Measurements from ENCODE around the gene REXO5.
"Not testable (repeated sequence)": the region's sequence is repeated elsewhere in the genome, so short reads cannot be mapped to it uniquely, and the experiment has no call there.

REXO5 gene, protein sequence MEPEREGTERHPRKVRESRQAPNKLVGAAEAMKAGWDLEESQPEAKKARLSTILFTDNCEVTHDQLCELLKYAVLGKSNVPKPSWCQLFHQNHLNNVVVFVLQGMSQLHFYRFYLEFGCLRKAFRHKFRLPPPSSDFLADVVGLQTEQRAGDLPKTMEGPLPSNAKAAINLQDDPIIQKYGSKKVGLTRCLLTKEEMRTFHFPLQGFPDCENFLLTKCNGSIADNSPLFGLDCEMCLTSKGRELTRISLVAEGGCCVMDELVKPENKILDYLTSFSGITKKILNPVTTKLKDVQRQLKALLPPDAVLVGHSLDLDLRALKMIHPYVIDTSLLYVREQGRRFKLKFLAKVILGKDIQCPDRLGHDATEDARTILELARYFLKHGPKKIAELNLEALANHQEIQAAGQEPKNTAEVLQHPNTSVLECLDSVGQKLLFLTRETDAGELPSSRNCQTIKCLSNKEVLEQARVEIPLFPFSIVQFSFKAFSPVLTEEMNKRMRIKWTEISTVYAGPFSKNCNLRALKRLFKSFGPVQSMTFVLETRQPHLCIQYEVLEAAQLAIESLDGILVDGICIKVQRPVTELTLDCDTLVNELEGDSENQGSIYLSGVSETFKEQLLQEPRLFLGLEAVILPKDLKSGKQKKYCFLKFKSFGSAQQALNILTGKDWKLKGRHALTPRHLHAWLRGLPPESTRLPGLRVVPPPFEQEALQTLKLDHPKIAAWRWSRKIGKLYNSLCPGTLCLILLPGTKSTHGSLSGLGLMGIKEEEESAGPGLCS

DNA sequence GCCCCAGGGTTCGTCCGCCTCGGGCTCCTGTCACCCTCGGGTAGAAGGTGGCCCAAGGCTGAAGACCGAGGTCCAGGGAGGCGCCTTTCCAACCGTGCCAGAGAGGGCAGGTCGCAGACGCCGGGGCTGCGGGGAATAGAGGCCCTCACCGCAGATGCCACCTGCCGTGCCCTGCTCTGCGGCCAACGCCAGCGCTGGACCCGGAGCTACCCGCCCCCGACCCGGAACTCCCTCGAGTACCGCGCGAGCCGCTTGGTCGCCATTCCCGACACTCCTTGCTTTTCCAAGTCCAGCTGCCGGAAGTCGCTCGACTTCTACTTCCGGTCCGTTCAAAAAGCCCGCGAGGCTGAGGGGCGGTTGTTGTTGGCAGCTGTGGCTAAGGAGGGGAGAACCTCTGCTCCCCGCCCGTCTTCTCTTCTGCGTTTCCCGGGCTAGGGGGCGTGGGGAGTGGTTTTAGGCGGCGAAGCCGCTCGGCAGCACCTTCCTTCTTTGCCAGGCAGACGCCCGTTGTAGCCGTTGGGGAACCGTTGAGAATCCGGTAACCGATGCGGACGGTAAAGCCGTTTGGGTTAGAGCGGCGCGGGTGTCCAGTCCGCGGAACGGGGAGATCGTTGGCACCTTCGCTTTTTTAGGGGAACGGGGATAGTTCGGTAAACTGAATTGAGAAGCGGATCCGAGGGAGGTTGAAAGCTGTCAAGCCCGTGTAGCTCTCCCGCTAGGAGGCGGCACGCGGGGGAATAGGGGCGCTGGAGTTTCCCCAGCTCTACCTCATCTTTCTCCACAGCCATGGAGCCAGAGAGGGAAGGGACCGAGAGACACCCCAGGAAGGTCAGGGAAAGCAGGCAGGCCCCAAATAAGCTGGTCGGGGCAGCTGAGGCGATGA, at the start of gene REXO5, which contains the start of gene ERI2:
Gene REXO5, plus strand, starts transcription at position 360 of the 883 bp plus-strand sequence. Its CDS starts 427 bp downstream, at position 787.
Gene ERI2, minus strand, starts transcription at position 305 of the 883 bp plus-strand sequence. Its CDS starts 42 bp downstream, at position 263.
- peak; percentile 60 to 64 for DNase-seq (ENCODE audit: low read depth in 2 of 2)

DNA sequence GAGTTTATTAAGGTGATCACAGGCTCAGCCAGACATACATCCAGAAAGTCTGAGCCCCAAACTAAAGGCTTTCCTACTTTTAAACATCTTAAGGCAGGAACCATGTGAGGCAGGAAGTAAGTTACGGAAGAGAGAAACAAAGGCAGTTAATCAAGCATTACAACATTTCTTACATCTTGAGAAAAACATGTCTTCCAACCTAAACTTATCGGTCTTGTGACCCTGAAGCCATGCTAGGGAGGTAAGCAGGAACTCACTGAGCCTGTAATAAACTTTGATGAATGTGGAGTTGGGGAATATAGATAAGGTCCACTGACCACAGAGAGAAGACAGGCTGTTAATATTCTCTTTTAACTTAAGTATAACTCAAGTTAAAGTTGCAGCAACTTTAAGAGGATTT, 46.0 kb upstream of the REXO5 start:
- DNase-seq (ENCODE audit: low read depth in 2 of 2) = no peak

DNA sequence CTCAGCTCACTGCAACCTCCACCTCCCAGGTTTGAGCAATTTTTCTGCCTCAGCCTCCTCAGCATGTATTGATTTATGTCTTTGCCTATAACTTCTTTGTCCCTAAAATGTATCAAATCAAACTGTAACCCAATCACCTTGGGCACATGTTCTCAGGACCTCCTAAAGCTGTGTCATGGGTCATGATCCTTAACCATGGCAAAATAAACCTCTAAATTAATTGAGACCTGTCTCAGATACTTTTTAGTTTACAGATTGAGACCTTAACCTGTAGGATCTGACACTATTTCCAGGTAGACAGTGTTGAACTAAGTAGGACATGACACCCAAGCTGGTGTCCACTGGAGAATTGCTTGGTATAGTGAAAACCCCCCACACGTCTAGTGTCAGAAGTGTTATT, 45.2 kb upstream of the REXO5 start:
- DNase-seq (ENCODE audit: low read depth in 2 of 2) = no peak

DNA sequence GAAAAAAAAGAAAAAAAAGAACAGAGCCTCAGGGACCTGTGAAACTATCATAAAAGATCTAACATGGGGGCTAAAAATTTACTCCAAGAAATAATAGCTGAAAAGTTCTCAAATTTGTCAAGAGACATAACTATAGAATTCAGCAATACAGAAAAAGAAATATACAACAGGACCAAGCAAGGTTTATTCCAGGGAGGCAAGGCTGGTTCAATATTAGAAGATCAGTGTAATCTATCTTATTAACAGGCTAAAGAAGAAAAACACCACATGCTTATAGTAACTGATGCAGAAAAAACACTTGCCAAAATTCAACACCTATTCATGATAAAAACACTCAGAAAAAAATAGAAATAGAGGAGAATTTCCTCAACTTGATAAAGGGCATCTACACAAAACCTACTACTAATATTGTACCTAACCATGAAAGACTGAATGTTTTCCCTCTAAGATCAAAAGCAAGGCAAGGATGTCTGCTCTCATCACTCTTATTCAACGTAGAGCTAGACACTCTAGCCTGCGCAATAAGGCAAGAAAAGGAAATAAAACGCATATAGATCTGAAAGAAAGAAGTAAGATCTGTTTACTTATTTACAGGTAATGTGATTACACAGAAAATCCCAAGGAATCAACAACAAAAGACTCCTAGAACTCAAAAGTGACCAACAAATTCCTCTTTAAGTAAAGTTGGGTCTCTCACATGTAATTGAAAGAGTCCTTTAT, 43.8 kb upstream of the REXO5 start:
- DNase-seq (ENCODE audit: low read depth in 2 of 2) = no peak

DNA sequence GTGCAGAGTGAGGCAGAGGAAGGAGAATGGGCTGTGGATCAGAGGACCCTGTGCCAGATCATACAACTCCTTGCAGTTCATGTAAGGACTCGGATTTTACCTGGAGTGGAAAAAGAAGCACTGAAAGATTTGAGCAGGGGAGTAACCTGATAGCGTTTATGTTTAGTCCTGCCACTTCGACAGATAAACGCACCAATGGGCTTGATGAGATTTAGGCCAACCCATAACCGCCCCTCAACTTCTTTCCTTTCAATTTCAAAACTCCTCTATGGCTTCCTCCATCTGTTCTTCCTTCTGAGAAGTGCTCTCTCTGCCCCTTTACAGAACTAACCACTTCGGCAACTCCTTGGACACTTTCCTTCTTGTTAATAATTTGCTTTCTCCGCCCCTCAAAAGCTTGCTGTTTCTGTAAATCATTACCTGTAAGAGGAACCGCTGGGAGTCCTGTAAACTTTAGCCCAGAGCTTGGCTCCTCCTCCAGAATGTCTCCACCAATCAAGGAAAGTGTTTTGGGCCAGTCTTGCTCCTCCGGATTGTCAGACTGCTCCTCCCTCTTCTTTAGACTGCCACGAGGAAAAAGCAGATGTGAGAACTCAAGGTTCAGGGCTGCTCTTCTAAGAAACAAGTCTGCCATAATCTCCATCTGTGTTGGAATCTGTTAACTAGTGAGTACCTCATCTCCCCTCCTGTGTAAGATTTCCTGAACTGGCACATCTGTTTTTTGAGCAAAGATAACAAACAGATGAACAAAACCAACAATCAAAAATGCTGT, 42.7 kb upstream of the REXO5 start, which contains the start of gene ACSM3:
Gene ACSM3, plus strand, starts transcription at position 554 of the 772 bp plus-strand sequence. CDS start 6,021 bp downstream, outside the sequence.
- DNase-seq (ENCODE audit: low read depth in 2 of 2) = peak; percentile 37 to 58

DNA sequence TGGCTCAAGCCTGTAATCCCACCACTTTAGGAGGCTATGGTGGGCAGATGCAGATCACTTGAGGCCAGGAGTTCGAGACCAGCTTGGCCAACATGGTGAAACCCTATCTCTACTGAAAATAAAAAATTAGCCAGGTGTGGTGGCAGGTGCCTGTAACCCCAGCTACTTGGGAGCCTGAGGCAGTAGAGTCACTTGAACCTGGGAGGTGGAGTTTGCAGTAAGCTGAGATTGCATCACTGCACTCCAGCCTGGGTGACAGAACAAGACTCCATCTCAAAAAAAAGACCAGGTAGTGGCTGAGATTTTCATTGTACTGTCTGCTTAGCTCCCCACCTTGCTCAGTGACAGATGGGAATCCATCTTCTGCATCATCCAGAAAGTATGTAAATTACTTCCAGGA, 41.9 kb upstream of the REXO5 start:
- DNase-seq (ENCODE audit: low read depth in 2 of 2) = not testable (repeated sequence)

DNA sequence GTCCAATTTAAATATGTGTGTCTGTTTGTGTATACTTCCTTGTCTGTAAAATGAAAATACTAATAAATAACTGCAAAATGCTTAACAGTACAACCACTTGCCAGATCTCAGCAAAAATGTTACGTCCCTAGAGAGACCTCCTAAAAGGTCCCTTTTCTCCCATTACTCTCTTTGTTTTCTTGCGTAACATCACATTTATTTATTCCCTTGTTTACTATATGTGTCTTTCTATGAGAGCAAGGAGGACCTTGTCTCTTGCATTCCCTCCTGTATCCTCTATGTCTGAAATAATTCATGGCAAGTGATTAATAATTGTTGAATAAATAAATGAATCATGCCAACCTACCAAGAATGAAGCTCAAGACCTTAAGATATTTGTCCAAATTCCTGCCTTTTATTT, 40.6 kb upstream of the REXO5 start:
- DNase-seq (ENCODE audit: low read depth in 2 of 2) = no peak

DNA sequence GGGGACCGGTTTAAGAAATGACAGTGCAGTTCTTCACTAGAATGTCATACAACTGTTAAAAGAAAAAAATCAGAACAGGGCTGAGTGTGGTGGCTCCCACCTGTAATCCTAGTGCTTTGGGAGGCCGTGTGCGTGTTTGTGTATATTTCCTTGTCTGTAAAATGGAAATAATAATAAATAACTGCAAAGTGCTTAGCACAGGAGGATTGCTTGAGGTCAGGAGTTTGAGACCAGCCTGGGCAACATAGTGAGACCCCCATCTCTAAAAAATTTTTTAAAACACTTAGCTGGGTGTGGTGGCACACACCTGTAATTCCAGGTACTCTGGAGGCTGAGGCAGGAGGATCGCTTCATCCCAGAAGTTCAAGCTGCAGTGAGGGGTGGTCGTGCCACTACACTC, 40.0 kb upstream of the REXO5 start:
- DNase-seq (ENCODE audit: low read depth in 2 of 2) = no peak

DNA sequence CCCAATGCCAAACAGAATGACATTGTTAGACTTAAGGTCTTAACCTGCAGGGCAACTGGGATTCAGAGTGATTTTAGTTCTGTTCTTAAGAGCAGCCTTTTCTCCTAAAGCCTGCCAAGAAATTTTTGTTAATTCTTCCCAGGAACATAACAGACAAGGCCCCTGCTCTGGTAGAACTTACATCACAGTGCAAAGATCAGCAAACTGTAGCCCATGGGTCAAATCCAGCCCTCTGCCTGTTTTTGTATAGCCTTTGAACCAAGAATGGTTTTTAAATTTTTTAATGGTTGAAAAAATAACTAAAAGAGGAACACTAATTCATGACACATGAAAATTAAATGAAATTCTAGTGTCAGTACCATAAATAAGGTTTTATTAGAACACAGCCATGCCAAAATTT, 38.8 kb upstream of the REXO5 start:
- DNase-seq (ENCODE audit: low read depth in 2 of 2) = no peak

DNA sequence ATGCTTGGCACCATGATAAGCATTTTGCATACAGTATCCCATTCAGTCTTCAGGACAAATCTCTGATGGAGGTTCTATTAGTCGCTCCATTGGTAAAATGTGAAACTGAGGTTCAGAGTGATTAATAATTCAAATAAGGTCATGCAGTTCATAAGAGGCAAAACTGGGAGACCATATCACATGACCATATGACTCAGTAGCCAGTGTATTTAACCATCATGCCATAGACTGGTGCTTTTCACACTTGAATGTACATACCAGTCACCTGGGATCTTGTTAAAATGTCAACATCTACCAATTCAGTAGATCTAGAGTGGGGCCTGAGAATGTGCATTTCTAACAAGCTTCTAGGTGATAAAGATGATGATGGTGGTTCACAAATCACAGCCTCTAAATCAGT, 38.2 kb upstream of the REXO5 start:
- no peak for DNase-seq (ENCODE audit: low read depth in 2 of 2)

DNA sequence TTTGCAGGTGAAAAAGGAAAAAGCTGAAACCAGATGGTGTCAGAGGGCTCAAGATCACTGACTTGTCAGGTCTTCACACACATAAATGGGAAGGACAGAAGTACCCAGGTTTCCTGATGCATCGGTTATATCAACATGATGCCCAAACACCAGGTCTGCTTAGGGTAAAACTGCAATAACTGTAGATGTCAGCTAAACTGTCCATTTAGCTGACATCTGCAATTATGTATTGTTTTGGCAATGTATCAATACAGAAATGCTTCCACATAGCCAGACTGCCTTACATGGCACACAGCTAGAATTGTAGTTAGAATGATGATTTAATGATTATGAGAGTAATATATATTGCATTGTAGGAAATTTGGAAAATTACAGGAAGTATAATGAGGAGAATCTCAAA, 37.5 kb upstream of the REXO5 start:
- DNase-seq (ENCODE audit: low read depth in 2 of 2) = no peak

DNA sequence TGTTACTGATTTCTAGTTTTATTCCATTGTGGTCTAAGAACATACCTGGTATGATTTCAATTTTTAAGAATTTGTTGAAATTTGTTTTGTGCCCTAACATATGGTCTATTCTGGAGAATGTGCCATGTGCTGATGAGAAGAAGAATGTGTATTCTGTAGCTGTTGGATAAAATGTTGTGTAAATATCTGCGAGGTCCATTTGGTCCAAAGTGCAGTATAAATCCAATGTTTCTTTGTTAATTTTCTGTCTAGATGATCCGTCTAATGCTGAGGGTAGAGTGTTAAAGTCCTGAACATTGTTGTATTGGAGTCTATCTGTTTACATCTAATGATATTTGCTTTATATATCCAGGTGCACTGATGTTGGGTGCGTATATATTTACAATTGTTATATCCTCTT, 32.6 kb upstream of the REXO5 start:
- no peak for DNase-seq (ENCODE audit: low read depth in 2 of 2)

DNA sequence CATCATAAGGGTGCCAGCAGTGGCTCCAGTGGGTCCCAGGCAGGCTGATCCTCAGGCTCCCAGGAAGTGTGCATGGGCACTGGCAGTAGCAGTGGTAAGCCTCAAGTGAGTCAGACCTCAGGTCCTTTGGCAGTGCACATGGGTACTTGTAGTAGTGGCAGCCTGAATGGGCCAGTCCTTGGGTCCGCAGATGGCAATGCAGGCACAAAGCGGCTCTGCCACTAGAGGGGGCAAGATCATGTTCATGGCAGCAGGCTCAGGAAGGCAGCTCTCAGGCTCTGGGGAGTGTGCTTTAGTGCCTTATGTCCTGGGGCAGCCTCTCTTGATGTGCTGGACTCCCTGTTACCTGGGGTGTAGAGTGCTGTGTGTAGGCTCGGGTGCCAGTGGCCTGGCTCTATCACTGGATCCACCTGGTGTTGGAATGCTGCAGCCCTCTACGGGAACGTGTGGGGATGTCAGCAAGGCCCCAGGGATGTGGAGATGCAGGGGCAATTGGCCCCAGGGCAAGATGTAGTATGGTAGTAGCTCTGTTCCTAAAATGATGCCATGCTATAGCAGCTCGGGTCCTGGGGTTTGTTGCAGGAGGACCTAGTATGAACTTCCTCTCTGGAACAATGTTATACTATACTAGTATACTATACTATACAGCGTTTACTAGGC, 31.5 kb upstream of the REXO5 start:
- peak; percentile 51 to 52 for DNase-seq (ENCODE audit: low read depth in 2 of 2)

DNA sequence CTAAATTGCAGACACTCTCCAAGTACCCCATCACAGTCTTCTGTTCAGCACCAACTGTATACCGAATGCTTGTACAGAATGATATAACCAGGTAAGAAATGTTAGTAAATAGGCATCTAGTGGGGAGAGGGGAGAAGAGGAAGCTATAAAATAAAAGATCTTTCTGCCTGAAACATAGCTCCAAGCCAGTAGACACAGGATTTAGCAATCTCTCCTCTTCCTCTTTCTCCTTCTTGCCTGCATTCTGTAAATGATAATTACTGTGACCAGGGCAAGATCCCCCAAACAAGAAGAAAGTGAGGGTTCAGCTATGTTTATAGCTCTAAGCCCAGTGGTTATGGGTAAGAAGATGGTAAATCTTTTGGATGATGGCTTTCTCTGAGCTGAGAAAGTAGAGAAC, 24.6 kb upstream of the REXO5 start:
- DNase-seq (ENCODE audit: low read depth in 2 of 2) = no peak

DNA sequence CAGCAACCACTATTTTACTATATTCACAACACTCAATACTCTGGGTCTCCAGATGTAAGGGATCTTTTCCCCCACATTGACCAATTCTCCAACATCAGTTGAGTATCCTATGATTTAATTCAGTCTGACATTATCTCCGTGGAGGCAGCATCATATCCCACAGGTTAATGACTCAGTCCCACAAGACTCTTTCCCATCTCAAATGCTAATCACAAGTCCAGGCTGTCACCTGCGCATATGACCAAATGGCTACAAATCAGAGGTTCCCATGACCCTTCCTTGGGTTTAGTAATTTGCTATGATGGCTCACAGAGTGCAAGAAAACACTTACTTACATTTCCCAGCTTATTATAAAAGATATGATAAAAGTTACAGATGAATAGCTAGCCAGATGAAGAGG, 23.9 kb upstream of the REXO5 start:
- no peak for DNase-seq (ENCODE audit: low read depth in 2 of 2)

DNA sequence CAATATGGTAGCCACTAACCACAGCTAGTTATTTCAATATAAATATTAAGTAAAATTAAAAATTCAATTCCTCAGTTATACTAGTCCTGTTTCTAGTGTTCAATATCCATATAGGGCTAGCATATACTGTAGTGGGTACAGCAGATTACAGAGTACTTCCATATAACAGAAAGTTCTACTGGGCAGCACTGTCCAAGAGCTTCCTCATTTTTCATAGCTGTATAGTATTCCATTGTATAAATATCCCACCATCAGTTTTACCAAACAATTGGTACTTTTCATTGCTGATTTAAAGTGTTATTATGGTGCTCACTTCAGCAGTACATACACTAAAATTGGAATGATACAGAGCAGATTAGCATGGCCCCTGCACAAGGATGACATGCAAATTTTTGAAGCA, 22.1 kb upstream of the REXO5 start:
- DNase-seq (ENCODE audit: low read depth in 2 of 2) = no peak

DNA sequence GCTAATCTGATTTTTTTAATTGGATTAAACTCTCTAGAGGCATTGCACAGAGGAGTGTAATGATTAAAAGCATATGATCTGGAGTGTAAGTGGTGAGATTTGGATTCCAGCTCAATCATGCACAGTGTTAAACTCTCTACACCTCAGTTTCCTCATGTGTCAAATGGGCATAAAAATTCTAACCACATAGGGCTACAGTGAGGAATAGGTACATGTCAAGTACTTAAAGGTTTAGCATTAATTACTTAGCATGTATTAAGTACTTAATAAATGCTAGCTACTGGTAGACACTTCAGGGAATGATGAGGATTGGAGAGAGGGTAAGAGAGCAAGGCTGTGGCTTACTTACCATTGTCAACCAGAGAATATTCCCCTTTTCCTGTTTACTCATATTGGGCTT, 17.2 kb upstream of the REXO5 start:
- no peak for DNase-seq (ENCODE audit: low read depth in 2 of 2)

DNA sequence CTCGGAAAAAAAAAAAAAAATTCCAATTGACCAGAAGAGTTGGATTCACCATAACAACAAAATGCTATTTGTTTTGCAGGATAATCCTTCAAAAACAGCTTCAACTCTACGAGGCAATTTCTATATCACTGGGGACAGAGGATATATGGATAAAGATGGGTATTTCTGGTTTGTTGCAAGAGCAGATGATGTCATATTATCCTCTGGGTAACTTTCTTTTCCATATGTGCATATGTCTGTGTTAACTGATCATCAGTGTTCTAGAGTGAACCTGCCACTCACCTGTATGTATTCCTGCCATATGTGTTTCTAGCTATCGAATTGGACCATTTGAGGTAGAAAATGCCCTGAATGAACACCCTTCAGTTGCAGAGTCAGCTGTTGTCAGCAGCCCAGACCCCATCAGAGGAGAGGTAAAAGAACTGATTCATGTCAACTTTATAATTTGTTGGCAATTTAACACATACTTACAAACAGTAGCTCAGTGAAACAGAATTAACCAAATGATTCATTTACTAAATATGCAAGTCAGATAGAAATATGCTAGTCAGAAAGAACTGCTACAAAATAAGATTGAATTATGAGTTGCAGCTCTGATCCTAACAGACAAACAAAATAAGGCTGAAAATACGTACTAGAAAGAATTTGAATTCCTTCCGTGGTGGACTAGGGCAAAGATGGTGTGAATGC, 14.3 kb upstream of the REXO5 start:
- DNase-seq (ENCODE audit: low read depth in 2 of 2) = no peak

DNA sequence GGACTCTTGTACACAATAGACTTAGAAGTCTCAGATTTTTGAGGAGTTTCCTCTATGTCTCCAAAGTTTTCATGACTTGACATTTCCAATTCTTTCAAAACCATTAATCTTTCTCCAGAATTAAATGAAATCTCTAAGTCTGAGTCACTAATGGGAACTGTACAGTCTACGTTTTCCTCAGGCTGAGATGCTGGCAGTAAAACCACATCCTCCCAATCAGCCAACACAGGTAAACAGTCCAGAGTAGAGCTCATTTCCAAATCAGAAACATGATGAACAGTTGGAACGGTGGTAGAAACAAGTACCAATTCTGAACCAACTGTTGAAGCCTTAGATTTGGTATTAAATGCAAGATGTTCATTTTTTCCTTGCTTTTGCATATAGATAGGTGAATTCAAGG, 8.0 kb upstream of the REXO5 start:
- no peak for DNase-seq (ENCODE audit: low read depth in 2 of 2)
